SU-DHL-6 (cell line): ENCODE data around the gene TP53I13.

Experiments used
- H2AFZ ChIP-seq: fragments of 200-600 bp; sonication (generic); 2 replicates; pipeline ENCODE4 v1.6.1; 2014; ENCODE audit warnings: low read depth, mild to moderate bottlenecking, moderate library complexity, mixed read lengths, antibody characterized with exemption, low read length; ENCODE audit not compliant: severe bottlenecking
- H3F3A ChIP-seq: fragments of 200-600 bp; shearing (Covaris generic); 2 replicates; pipeline ENCODE4 v1.6.0; 2016; ENCODE audit warnings: antibody characterized with exemption, mild to moderate bottlenecking; ENCODE audit not compliant: insufficient read depth
- H3K27ac ChIP-seq: fragments of 200-600 bp; sonication (generic); 2 replicates; pipeline ENCODE4 v1.5.1; 2016; ENCODE audit warnings: low read depth, mild to moderate bottlenecking, low read length, moderate library complexity, mixed read lengths
- H3K27me3 ChIP-seq: fragments of 200-600 bp; sonication (generic), shearing (Covaris generic); 2 replicates; pipeline ENCODE4 v1.6.0; 2014; ENCODE audit warnings: mild to moderate bottlenecking, low read length
- H3K36me3 ChIP-seq: fragments of 200-600 bp; sonication (generic); 2 replicates; pipeline ENCODE4 v1.6.1; 2014; ENCODE audit warnings: mild to moderate bottlenecking, low read length, mixed read lengths
- H3K4me2 ChIP-seq: fragments of 300-600, 200-600 bp; shearing (Covaris generic), sonication (generic); 2 replicates; pipeline ENCODE4 v1.6.0; 2014; ENCODE audit warnings: low read length, low read depth, mild to moderate bottlenecking; ENCODE audit not compliant: poor library complexity, severe bottlenecking
- H3K4me3 ChIP-seq: fragments of 200-600 bp; sonication (generic); 2 replicates; pipeline ENCODE4 v1.5.1; 2014; ENCODE audit warnings: antibody characterized with exemption, low read length, mild to moderate bottlenecking, mixed read lengths; ENCODE audit not compliant: insufficient read depth, poor library complexity, severe bottlenecking
- H3K79me2 ChIP-seq: fragments of 200-600 bp; sonication (generic); 2 replicates; pipeline ENCODE4 v1.6.1; 2014; ENCODE audit warnings: mild to moderate bottlenecking, low read length, moderate library complexity; ENCODE audit not compliant: insufficient read depth
- H3K9ac ChIP-seq: fragments of 200-600 bp; sonication (generic); 2 replicates; pipeline ENCODE4 v1.7.0; 2014; ENCODE audit warnings: mild to moderate bottlenecking, low read length
- H3K9me2 ChIP-seq: fragments of 200-600 bp; sonication (generic); replicated peaks from 2 replicates; pipeline ENCODE4 v1.6.1; 2014; ENCODE audit warnings: low read length; ENCODE audit not compliant: insufficient read depth
- H3K9me3 ChIP-seq: fragments of 200-600 bp; sonication (generic); 2 replicates; pipeline ENCODE4 v1.6.1; 2014; ENCODE audit warnings: low read length, mixed read lengths; ENCODE audit not compliant: insufficient read depth
- H4K20me1 ChIP-seq: fragments of 200-600 bp; sonication (generic); 2 replicates; pipeline ENCODE4 v1.6.1; 2014; ENCODE audit warnings: low read depth, mild to moderate bottlenecking, antibody characterized with exemption, low read length, moderate library complexity, mixed read lengths
- EZH2phosphoT487 ChIP-seq: fragments of 200-600 bp; sonication (generic), shearing (Covaris generic); conservative IDR thresholded peaks from 2 replicates; pipeline ENCODE4 v1.6.1; 2018; ENCODE audit warnings: mild to moderate bottlenecking, antibody characterized with exemption, low read length, moderate library complexity, mixed read lengths
- TF ChIP-seq, protein P1 (sequence below): fragments of 200-600 bp; sonication (generic); IDR thresholded peaks from one replicate; pipeline ENCODE4 v1.5.1; 2017; ENCODE audit warnings: antibody characterized with exemption, mild to moderate bottlenecking, low read length, moderate library complexity; ENCODE audit not compliant: insufficient read depth, poor library complexity, severe bottlenecking

TP53I13 gene

DNA sequence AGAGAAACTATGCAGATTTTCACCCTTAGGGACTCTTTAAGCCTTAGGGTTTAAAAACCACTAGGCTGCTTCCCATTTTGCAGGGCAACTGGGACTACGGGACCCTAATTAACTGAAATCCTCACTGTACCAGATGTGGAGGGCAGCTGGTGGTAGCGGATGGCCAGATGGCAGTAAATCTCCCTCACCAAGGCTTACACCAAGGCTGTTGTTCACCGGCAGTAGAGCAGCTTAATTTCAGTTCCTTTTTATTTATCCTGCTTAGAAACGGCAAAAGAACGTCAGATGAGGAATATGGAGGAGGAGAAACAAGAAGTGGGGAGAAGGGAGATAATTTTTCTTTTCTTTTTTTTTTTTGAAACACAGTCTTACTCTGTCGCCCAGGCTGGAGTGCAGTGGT is 8.2 kb upstream of the TP53I13 start:
- H3F3A ChIP-seq = peaks cover 8% of the 10 kb centered on the region
- H3K36me3 ChIP-seq = no peaks in the 10 kb centered on the region
- no peak overlapping the region for H3K27ac ChIP-seq
- no peaks in the 10 kb centered on the region for H3K27me3 ChIP-seq
- no peaks in the 10 kb centered on the region for H4K20me1 ChIP-seq
- no peak overlapping the region for H2AFZ ChIP-seq
- TF ChIP-seq, protein P1, sequence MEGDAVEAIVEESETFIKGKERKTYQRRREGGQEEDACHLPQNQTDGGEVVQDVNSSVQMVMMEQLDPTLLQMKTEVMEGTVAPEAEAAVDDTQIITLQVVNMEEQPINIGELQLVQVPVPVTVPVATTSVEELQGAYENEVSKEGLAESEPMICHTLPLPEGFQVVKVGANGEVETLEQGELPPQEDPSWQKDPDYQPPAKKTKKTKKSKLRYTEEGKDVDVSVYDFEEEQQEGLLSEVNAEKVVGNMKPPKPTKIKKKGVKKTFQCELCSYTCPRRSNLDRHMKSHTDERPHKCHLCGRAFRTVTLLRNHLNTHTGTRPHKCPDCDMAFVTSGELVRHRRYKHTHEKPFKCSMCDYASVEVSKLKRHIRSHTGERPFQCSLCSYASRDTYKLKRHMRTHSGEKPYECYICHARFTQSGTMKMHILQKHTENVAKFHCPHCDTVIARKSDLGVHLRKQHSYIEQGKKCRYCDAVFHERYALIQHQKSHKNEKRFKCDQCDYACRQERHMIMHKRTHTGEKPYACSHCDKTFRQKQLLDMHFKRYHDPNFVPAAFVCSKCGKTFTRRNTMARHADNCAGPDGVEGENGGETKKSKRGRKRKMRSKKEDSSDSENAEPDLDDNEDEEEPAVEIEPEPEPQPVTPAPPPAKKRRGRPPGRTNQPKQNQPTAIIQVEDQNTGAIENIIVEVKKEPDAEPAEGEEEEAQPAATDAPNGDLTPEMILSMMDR = no peak
- TF ChIP-seq EZH2phosphoT487 = no peak
- H3K9me3 ChIP-seq = no peaks in the 10 kb centered on the region
- no peak overlapping the region for H3K9ac ChIP-seq
- H3K9me2 ChIP-seq = no peaks in the 10 kb centered on the region
- H3K4me3 ChIP-seq = no peak overlapping the region
- H3K79me2 ChIP-seq = peaks cover 10% of the 10 kb centered on the region
- no peak overlapping the region for H3K4me2 ChIP-seq

DNA sequence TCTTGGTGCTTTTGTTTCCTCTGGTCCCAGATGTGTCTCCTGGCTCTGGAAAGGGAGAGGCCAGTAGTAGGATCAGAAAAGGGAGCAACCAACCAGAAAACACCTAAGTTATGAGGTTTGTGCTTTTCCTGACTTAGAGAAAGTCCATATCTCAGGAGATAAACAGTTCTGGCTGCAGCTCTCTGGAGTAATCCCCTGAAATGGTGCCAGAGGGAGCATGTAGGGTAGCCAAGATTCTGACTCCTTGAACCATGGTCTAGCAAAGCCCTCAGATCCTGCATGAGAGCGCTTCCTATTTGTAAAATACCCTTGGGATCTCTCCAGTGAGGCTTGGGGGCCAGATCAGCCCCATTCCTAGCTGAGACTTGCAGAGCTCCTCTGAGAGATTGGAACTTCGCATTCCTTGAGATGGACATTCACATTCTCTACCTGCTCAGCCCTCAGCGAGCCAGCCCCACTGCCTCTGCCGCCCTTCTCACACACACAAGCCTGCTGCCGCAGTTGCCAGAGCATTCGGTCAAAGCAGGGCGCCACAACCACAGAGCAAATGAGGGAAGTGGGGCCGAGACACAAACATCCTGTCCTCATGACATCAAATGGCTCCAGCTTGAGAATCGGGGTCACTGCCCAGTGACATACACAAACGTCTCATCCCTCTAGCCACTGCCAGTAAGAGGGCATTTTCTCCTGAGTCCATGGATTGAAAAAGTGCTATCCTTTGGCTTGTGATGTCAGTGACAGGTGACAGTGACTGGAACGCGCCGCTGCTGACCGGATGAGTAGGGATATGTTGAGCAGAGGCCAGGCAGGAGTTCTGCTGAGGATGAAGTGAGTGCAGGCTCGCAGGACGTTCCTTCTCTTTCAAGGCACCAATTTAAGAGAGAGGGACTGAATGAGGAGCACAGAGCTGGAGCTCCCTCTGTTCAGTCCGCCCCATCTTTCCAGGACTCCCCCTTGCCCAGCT is 6.7 kb upstream of the TP53I13 start:
- H3K36me3 ChIP-seq = no peaks in the 10 kb centered on the region
- H2AFZ ChIP-seq = no peak overlapping the region
- no peaks in the 10 kb centered on the region for H3K9me2 ChIP-seq
- H3K27me3 ChIP-seq = no peaks in the 10 kb centered on the region
- H3K79me2 ChIP-seq = peaks cover 14% of the 10 kb centered on the region
- H3F3A ChIP-seq = peaks cover 8% of the 10 kb centered on the region
- no peaks in the 10 kb centered on the region for H3K9me3 ChIP-seq
- H3K4me3 ChIP-seq = no peak overlapping the region
- no peak overlapping the region for H3K4me2 ChIP-seq
- no peak overlapping the region for H3K9ac ChIP-seq
- no peaks in the 10 kb centered on the region for H4K20me1 ChIP-seq
- TF ChIP-seq, protein P1 = no peak
- no peak for TF ChIP-seq EZH2phosphoT487
- H3K27ac ChIP-seq = no peak overlapping the region

DNA sequence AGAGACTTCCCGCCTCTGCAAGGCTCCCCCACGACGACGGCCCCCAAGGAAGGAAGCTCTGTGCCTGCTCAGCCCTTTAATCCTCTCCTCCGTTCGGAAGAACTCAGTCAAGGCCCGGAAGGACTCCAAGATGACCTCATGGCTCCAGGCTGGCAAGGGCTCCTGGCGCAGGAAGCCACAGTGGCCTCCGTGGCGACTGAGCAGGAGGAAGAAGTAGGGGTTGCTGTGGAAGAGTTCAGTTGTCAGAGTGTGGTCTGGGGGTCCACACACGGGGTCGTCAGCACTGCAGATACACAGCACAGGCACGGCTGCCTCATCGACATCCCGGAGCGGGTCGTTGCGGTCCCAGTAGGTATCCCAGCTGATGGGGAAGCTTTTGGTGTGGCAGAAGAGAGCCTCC is 5.9 kb upstream of the TP53I13 start:
- Histone ChIP-seq H4K20me1 (no peaks in the 10 kb centered on the region), H3K9ac (no peak overlapping the region), H3K9me3 (no peaks in the 10 kb centered on the region), H3K4me2 (no peak overlapping the region), H3K9me2 (no peaks in the 10 kb centered on the region), H3K27ac (no peak overlapping the region), H3K36me3 (no peaks in the 10 kb centered on the region), H3K79me2 (peaks cover 14% of the 10 kb centered on the region), H3F3A (peaks cover 6% of the 10 kb centered on the region; the same call in 1 of the 2 replicates), H2AFZ (no peak overlapping the region), H3K4me3 (no peak overlapping the region), H3K27me3 (no peaks in the 10 kb centered on the region)
- no peak for TF ChIP-seq EZH2phosphoT487
- TF ChIP-seq, protein P1 = no peak
